ENCODE results near the gene VPREB1.

GRCh38 chr22:22246706-22247105 is 2.1 kb downstream of the VPREB1 start:
- TF ChIP-seq POLR2A (IDR thresholded peaks at IDR 0.05; ENCODE audit: low read length) (no peak), GATA1 (IDR thresholded peaks at IDR 0.05; ENCODE audit: low read depth, low read length) (no peak)

Data from erythroblast (primary cell).